HG03280 (cell line): Measurements from ENCODE around the gene NSL1.
"Not testable (repeated sequence)": the region's sequence is repeated elsewhere in the genome, so short reads cannot be mapped to it uniquely, and the experiment has no call there.

ENCODE experiments used
- ATAC-seq: cut with Tn5 transposase; IDR thresholded peaks from one replicate; pipeline ENCODE4 v1.9.1; 2021; ENCODE audit warnings: mild to moderate bottlenecking, moderate library complexity; ENCODE audit not compliant: unreplicated experiment

The NSL1 gene

GRCh38 chr1:212711974-212712373 lies 79.6 kb downstream of the NSL1 start:
- not testable (repeated sequence) for ATAC-seq

GRCh38 chr1:212710566-212710965 lies 81.0 kb downstream of the NSL1 start:
- ATAC-seq = no peak

GRCh38 chr1:212703991-212704564 lies 87.5 kb downstream of the NSL1 start:
- ATAC-seq = no peak

DNA sequence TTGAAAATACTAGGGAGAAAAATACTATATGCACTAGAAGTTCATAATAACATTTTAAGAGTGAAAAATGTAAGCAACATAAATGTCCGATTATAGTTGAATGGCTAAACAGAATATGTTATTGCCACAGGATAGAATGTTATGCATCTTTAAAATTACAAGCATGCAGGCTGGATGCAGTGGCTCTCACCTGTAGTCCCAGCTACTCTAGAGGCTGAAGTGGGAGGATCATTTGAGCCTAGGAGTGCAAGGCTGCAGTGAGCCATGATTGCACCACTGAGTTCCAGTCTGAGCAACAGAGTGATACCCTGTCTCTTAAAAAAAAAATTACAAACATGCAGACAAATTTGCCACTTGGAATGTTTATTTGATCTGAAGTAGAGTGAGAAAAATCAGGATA lies 88.9 kb downstream of the NSL1 start:
- ATAC-seq = no peak

- no peak for ATAC-seq
These were observed 89.7 kb downstream of the NSL1 start for GRCh38 chr1:212701910-212702309.

GRCh38 chr1:212700892-212701819 lies 90.4 kb downstream of the NSL1 start:
- ATAC-seq = no peak

GRCh38 chr1:212700223-212700891 lies 91.2 kb downstream of the NSL1 start:
- ATAC-seq = peak; percentile 28

- peak; percentile 18 for ATAC-seq
These were observed 91.9 kb downstream of the NSL1 start, which contains the start of gene BATF3 for GRCh38 chr1:212699625-212700222. Gene BATF3 (minus strand): TSS chr1:212699840. CDS start chr1:212699762, 78 bp downstream.

DNA sequence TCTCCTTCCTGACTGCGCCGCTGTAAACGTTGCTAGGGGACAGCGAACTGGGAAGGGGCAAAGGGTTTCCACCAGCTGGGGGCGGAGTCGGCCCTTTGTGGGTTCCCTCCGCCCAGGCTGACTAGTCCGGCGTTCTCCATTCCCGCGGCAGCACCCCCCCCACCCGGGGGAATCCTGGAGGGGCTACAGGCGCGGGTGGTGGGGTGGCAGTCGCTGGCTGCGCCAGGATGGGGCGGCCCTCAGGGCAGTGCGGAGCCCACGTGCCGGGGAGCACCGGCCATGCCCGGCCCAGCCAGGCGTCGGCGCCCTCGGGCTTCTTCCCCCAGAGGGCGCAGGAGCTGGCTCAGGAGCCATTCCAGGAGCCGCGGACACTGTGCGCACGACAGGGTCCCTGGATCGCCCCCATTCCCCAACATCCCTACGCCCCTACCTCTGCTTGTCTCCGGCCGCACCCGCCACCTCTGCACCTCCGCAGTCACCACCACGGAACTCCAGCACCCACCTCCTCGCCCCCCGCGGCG lies 92.4 kb downstream of the NSL1 start:
- peak; percentile 53 for ATAC-seq

- ATAC-seq = no peak
These were observed 93.0 kb downstream of the NSL1 start for GRCh38 chr1:212698467-212699103.

- ATAC-seq = no peak
These were observed 94.8 kb downstream of the NSL1 start for GRCh38 chr1:212696721-212697331.

GRCh38 chr1:212692774-212693644 lies 98.6 kb downstream of the NSL1 start:
- no peak for ATAC-seq

GRCh38 chr1:212691561-212692071 lies 100.0 kb downstream of the NSL1 start:
- no peak for ATAC-seq

DNA sequence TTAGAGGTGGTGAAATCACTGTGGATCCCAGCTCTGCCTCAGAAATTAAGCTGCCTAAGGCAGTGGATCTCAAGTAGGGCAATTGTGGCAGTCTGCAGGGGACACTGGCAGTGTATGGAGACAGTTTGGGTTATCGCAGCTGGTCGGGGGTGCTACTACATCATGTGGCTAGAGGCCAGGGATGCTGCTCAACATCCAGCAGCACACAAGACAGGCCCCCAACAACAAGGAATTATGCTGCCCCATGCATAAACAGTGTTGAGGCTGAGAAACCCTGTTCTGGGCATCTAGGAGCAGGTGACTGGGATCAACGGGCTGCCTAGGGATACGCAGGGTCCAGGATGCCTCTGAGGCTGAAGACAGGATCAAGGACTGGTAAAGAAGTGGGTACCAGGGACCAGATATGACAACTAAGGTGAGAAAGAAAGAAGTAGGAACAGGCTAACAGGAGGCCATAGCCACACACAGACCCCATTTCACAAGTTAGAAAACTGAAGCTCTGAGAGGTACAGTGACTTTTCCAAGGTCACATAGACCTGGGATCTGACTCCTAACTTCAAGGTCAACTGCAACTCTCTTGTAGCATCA lies 100.7 kb downstream of the NSL1 start:
- no peak for ATAC-seq

DNA sequence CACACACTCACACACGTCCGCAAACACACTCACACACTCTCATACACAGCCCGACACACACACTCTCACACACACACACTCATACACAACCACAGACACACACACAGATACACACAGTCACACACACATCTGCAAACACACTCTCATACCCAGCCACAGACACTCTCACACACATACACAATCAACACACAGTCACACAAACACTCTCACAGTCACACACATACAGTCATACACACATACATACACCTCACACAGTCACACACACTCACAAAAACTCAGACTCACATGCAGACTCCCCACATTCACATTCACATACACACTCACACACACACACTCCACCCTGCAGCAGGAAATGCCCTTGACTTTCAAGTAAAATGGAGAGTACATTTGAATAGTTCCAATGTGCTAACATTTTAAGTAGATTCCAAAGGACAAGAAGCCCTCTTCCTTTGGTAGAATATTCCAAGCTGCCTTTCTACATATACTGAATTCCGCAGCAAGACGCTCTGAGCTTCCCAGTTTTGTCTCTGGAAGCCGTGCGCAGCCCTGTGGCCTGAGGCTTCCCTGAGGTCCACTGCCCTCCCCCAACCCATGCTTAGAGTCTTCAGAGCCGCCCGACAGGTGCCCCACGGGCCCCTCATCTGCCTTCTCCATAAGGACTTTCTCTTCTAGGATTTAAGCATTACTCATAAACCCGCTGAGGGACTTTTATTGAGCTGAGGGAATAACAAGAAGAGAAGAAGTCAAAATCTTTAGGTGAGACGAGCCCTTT lies 101.6 kb downstream of the NSL1 start:
- no peak for ATAC-seq

DNA sequence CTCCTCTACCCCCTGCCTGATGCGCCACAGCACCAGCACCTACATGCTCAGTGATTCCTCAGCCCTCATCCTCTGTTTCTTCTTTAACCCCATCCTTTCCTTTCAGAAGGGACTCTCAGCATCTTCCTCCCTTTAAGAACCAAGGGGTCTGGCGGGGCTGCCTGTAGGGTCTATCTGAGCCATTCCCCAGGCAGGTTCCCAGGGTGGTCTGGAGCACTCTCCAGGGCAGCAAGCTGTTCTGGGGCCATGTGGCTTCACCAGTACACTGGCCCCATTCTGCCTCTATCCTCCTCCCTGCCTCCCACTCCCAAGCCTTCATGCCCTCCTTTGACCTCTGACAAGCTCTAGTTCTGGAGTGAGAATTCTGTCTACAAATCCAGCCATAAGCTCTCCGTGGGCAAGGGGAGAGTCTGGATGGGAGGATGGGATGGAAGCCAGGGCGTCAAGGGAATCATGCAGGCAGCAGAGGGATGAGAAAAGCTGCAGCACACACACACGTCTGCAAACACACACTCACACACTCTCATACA lies 102.3 kb downstream of the NSL1 start:
- ATAC-seq = no peak

GRCh38 chr1:212688341-212689047 lies 103.1 kb downstream of the NSL1 start:
- ATAC-seq = no peak
